ENCODE measurements around the gene IRAK3.
"Not testable (repeated sequence)": the region's sequence is repeated elsewhere in the genome, so short reads cannot be mapped to it uniquely, and the experiment has no call there.

IRAK3 gene

GRCh38 chr12:66217342-66217917 lies 28.4 kb downstream of the IRAK3 start:
- no peak for TF ChIP-seq ZNF274 (IDR thresholded peaks at IDR 0.05; ENCODE audit: low read depth, low read length)
- H3K4me3 ChIP-seq (ENCODE audit: low read length): no peak overlapping the region

GRCh38 chr12:66228462-66228861 lies 39.4 kb downstream of the IRAK3 start:
- no peak for TF ChIP-seq ZNF274 (IDR thresholded peaks at IDR 0.05; ENCODE audit: low read depth, low read length)
- no peak overlapping the region for H3K4me3 ChIP-seq (ENCODE audit: low read length)

DNA sequence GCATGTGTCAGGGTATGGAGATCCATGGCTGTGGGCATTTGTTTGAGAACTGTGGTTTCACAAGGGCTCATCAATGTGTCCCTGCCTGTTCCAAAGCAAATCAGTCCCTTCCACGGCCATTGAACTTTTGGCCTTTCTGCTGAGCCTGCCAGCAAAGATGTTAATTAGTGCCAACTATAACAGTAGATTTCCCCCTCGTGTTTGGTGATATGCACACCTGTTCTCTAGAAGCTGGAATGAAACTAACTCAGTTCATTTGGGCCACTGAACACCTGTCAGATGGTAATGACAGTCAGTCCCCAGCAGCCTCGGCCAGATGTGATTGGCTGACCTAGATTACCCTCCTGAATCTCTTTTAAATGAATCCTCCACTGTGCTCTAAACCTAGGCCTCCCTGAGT lies 43.2 kb downstream of the IRAK3 start:
- no peak for TF ChIP-seq ZNF274 (IDR thresholded peaks at IDR 0.05; ENCODE audit: low read depth, low read length)
- H3K4me3 ChIP-seq (ENCODE audit: low read length): no peak overlapping the region

DNA sequence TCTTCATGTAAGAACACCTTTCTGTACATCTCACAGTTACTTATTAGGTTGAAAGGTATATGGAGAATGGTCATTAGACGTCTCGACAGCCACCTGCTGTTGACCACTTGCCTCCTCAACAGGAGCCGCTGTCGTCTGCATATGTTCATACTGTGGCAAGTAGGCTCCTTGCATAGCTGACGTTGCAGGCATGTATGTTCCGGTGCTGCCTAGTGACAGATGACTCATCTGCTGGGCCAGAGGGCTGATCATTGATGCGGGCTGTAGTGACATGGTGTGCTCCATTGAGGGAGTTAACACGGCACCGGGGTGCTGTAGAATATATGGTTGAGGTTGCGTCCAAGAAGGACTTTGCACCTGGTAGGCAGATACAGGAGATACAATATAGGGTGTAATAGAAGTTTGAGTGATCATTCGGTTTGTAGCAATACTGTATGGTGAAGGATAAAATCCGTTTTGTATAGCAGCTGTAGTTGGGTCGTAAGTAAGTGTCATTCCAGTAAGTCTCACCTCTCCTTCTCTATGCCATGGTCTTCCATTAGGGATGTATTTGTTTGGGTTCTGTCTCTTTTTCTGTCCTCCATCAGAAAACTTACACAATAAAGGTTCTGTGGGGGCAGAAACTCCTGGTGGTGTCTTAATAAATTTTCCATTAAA lies 45.2 kb downstream of the IRAK3 start:
- not testable (repeated sequence) for H3K4me3 ChIP-seq (ENCODE audit: low read length)

- peak overlapping the region; percentile 83 for H3K4me3 ChIP-seq (ENCODE audit: low read length)
These were observed 46.0 kb downstream of the IRAK3 start for GRCh38 chr12:66234773-66235625.

- TF ChIP-seq ZNF274 (IDR thresholded peaks at IDR 0.05; ENCODE audit: low read depth, low read length): no peak
- H3K4me3 ChIP-seq (ENCODE audit: low read length): peak overlapping the region; percentile 83
These were observed 46.7 kb downstream of the IRAK3 start for GRCh38 chr12:66235626-66236281.

GRCh38 chr12:66236282-66236675 lies 47.3 kb downstream of the IRAK3 start:
- H3K4me3 ChIP-seq (ENCODE audit: low read length): not testable (repeated sequence)

DNA sequence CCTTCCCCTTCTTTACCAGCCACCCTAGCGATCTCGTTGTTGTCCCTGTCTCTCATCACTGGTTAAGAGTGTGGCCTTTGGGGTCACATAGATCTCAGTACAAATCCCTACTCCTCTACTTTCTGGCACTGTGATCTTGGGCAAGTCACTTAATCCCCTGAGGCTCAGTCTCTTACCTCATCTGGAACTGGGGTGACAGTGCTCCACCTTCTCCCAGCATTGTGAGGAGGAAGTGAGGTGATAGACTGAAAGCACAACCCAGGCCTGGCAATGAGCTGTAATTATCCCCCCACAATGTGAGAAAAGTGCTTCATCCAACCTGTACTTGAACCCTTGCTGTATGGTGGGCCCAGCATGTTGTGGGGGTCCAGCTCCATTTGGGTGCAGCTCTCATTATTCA lies 48.0 kb downstream of the IRAK3 start:
- no peak for TF ChIP-seq ZNF274 (IDR thresholded peaks at IDR 0.05; ENCODE audit: low read depth, low read length)
- H3K4me3 ChIP-seq (ENCODE audit: low read length): no peak overlapping the region

- no peak overlapping the region for H3K4me3 ChIP-seq (ENCODE audit: low read length)
- TF ChIP-seq ZNF274 (IDR thresholded peaks at IDR 0.05; ENCODE audit: low read depth, low read length): no peak
These were observed 48.6 kb downstream of the IRAK3 start for GRCh38 chr12:66237505-66238175.

GRCh38 chr12:66239295-66239694 lies 50.3 kb downstream of the IRAK3 start:
- no peak for TF ChIP-seq ZNF274 (IDR thresholded peaks at IDR 0.05; ENCODE audit: low read depth, low read length)
- H3K4me3 ChIP-seq (ENCODE audit: low read length): no peak overlapping the region

GRCh38 chr12:66240096-66240820 lies 51.2 kb downstream of the IRAK3 start:
- no peak for TF ChIP-seq ZNF274 (IDR thresholded peaks at IDR 0.05; ENCODE audit: low read depth, low read length)

DNA sequence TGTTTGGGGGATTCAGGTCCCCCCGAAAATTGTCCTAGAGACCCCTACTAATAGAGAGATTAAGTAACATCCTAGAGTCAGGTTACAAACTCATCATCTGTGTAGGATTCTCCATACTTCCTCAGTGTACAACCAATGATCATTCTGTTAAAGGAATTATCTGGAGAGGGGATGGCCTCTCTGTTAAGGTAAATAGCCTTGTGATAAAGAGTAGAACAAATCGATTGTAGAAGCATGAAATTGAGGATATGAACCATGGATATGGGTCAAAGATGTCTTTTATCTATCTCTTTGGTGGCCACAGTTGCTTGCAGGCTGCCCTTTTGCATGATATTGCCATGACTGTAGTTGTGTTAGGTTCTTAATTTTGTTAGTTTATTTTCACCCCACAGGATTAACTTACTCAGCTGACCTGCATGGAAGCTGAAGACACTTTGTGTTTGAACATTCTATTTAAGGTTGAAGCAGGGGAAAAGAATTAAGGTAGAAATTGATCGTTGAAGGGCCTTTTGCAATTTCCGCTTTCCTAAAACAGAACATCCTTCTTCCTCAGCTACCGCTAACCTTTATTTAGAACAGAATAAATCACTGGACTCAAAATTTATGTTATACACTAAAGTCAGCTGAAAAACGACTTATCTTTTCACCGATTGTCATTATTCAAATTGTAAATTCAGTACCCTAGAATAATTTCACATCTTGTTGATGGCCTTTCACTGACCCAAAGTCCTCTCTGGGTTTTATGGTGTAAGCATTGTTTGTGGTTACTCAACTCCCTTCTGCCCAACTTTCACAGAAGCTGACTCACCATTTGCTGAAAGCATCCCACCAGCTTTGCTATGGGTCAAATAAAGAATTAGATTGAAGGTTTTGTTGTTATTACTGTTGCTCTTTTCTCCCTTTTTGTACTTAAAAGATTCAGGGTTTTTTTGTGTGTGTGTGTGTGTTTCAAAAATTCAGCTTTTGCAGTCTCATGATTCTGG lies 52.3 kb downstream of the IRAK3 start:
- TF ChIP-seq ZNF274 (IDR thresholded peaks at IDR 0.05; ENCODE audit: low read depth, low read length): no peak
- no peak overlapping the region for H3K4me3 ChIP-seq (ENCODE audit: low read length)

More at GRCh38 chr12:66240096-66240820, 51.2 kb downstream of the IRAK3 start:
- no peak overlapping the region for H3K4me3 ChIP-seq (ENCODE audit: low read length)

Data from GM08714 (cell line).